H1 (cell line): ENCODE data around the gene THRB. TPM values are rescaled to one million over a fixed set of nuclear protein-coding genes. Genes with fewer than 3 reads are reported as not detected.

Experiments
- CTCF ChIA-PET: fragments of 300-600 bp; sonication (Branson Sonifier 250); formaldehyde crosslinking; loops from one replicate; lab custom pipeline; 2021; ENCODE audit not compliant: partially characterized antibody; lab: Charles Lee
- POLR2A ChIA-PET: fragments of 300-600 bp; sonication (Branson Sonifier 250); formaldehyde crosslinking; loops from one replicate; lab custom pipeline; 2021; ENCODE audit warnings: inconsistent platforms; ENCODE audit not compliant: partially characterized antibody; lab: Charles Lee
- DNase-seq, 2 experiments: peaks; one replicate each; pipeline versions ENCODE4 v3.0.0 to v3.0.0-alpha.2; 2010 to 2022; ENCODE audit warnings: low spot score in 2 of 2, low read depth in 1 of 2, mixed read lengths in 1 of 2
- FAIRE-seq: peaks from 2 replicates; lab custom pipeline; 2011; peaks lifted over from hg19 to GRCh38; lab: Jason Lieb, UNC
- H2AFZ ChIP-seq: 2 replicates; pipeline ENCODE4 v1.8.1; 2012; ENCODE audit warnings: low read length, inconsistent platforms
- H2AK5ac ChIP-seq: 2 replicates; pipeline ENCODE4 v1.6.1; 2013; ENCODE audit warnings: low read depth, low read length
- H2BK120ac ChIP-seq: replicated peaks from 2 replicates; pipeline ENCODE3; 2013; ENCODE audit warnings: low read depth, low read length, inconsistent platforms
- H2BK12ac ChIP-seq: 2 replicates; pipeline ENCODE4 v1.6.1; 2013; ENCODE audit warnings: low read depth, low read length
- H2BK15ac ChIP-seq: 2 replicates; pipeline ENCODE4 v1.6.1; 2013; ENCODE audit warnings: low read length
- H2BK20ac ChIP-seq: 2 replicates; pipeline ENCODE4 v1.6.1; 2013; ENCODE audit warnings: low read length
- H2BK5ac ChIP-seq: 2 replicates; pipeline ENCODE4 v1.6.1; 2013; ENCODE audit warnings: low read depth, low read length
- H3K14ac ChIP-seq: 2 replicates; pipeline ENCODE4 v1.6.1; 2013; ENCODE audit warnings: inconsistent platforms; ENCODE audit not compliant: insufficient read length
- H3K18ac ChIP-seq: 2 replicates; pipeline ENCODE4 v1.6.1; 2013; ENCODE audit warnings: low read length; ENCODE audit errors: extremely low read depth
- H3K23ac ChIP-seq: 2 replicates; pipeline ENCODE4 v1.6.1; 2013; ENCODE audit warnings: inconsistent platforms; ENCODE audit not compliant: insufficient read length
- H3K23me2 ChIP-seq: 2 replicates; pipeline ENCODE4 v1.6.1; 2013; ENCODE audit warnings: low read depth, low read length
- H3K27ac ChIP-seq: 2 replicates; pipeline ENCODE4 v1.6.1; 2011; ENCODE audit warnings: low read depth, low read length, inconsistent platforms
- H3K27me3 ChIP-seq, 4 experiments: replicated peaks in 1 of 4; 1 replicate in 1 of 4; 2 replicates in 3 of 4; pipeline versions ENCODE4 v1.6.1 to v1.8.1; 2011 to 2013; ENCODE audit warnings: low read length in 3 of 4, mild to moderate bottlenecking in 3 of 4, inconsistent platforms in 2 of 4, mixed read lengths in 2 of 4, moderate library complexity in 1 of 4; ENCODE audit not compliant: control insufficient read depth in 3 of 4, insufficient read depth in 3 of 4; ENCODE audit errors: extremely low read depth in 1 of 4
- H3K36me3 ChIP-seq, 4 experiments: 2 replicates each; pipeline versions ENCODE4 v1.6.1 to v1.8.1; 2011 to 2013; ENCODE audit warnings: mild to moderate bottlenecking in 4 of 4, low read length in 3 of 4, moderate library complexity in 2 of 4, control low read depth in 1 of 4, inconsistent platforms in 1 of 4; ENCODE audit not compliant: insufficient read depth in 4 of 4, control insufficient read depth in 2 of 4
- H3K4ac ChIP-seq: replicated peaks from 2 replicates; pipeline ENCODE3; 2013; ENCODE audit warnings: low read length, low read depth, mixed read lengths, inconsistent platforms; ENCODE audit not compliant: insufficient read length
- H3K4me1 ChIP-seq, 4 experiments: replicated peaks in 1 of 4; 1 replicate in 1 of 4; 2 replicates in 3 of 4; pipeline versions ENCODE4 v1.6.1 to v1.8.1; 2011 to 2013; ENCODE audit warnings: low read length in 3 of 4, inconsistent platforms in 2 of 4, mixed read lengths in 1 of 4; ENCODE audit not compliant: insufficient read depth in 4 of 4, control insufficient read depth in 3 of 4
- H3K4me2 ChIP-seq, 2 experiments: 2 replicates each; pipeline versions ENCODE4 v1.6.1 to v1.8.1; 2011 to 2013; ENCODE audit warnings: low read depth in 2 of 2, low read length in 2 of 2, control low read depth in 1 of 2, inconsistent platforms in 1 of 2, mild to moderate bottlenecking in 1 of 2; ENCODE audit not compliant: insufficient read depth in 1 of 2
- H3K4me3 ChIP-seq, 4 experiments: fragments of 200-600, 300-600 bp in 1 of 4; sonication (generic), shearing (Covaris generic), sonication (Bioruptor Twin) in 1 of 4; 2 replicates each; pipeline versions ENCODE4 v1.5.1 to v1.8.1; 2011 to 2016; ENCODE audit warnings: low read length in 4 of 4, low read depth in 3 of 4, control low read depth in 2 of 4, inconsistent platforms in 2 of 4, mild to moderate bottlenecking in 2 of 4, mixed read lengths in 1 of 4, moderate library complexity in 1 of 4; ENCODE audit not compliant: insufficient read depth in 2 of 4; ENCODE audit errors: extremely low read depth in 1 of 4
- H3K56ac ChIP-seq: replicated peaks from 2 replicates; pipeline ENCODE3; 2013; ENCODE audit warnings: low read depth, mild to moderate bottlenecking, mixed read lengths, low read length, inconsistent platforms; ENCODE audit not compliant: insufficient read length
- H3K79me1 ChIP-seq: 2 replicates; pipeline ENCODE4 v1.6.1; 2013; ENCODE audit warnings: low read depth, low read length, control low read depth
- H3K79me2 ChIP-seq, 2 experiments: 2 replicates each; pipeline versions ENCODE4 v1.6.1 to v1.8.1; 2012 to 2013; ENCODE audit warnings: low read length in 2 of 2, mild to moderate bottlenecking in 2 of 2, inconsistent platforms in 1 of 2; ENCODE audit not compliant: insufficient read depth in 2 of 2, control insufficient read depth in 1 of 2
- H3K9ac ChIP-seq, 4 experiments: replicated peaks in 1 of 4; 1 replicate in 1 of 4; 2 replicates in 3 of 4; pipeline versions ENCODE4 v1.6.1 to v1.8.1; 2011 to 2013; ENCODE audit warnings: low read depth in 3 of 4, low read length in 3 of 4, control low read depth in 2 of 4, mild to moderate bottlenecking in 2 of 4, moderate library complexity in 2 of 4, inconsistent platforms in 1 of 4; ENCODE audit errors: extremely low read depth in 1 of 4
- H3K9me3 ChIP-seq, 2 experiments: 2 replicates each; pipeline versions ENCODE4 v1.6.1 to v1.8.1; 2012 to 2013; ENCODE audit warnings: mild to moderate bottlenecking in 2 of 2, moderate library complexity in 2 of 2, control low read depth in 1 of 2, inconsistent platforms in 1 of 2, low read depth in 1 of 2, low read length in 1 of 2, mixed read lengths in 1 of 2; ENCODE audit not compliant: insufficient read depth in 2 of 2
- H4K20me1 ChIP-seq, 2 experiments: replicated peaks in 1 of 2; 2 replicates each; pipeline versions ENCODE3 to v1.8.1; 2011 to 2013; ENCODE audit warnings: inconsistent platforms in 2 of 2, low read length in 2 of 2, mild to moderate bottlenecking in 1 of 2; ENCODE audit not compliant: insufficient read depth in 2 of 2, control insufficient read depth in 1 of 2
- H4K5ac ChIP-seq: 2 replicates; pipeline ENCODE4 v1.6.1; 2013; ENCODE audit warnings: low read length, low read depth, mixed read lengths, inconsistent platforms; ENCODE audit not compliant: insufficient read length
- H4K8ac ChIP-seq: 2 replicates; pipeline ENCODE4 v1.8.0; 2013; ENCODE audit warnings: mild to moderate bottlenecking, moderate library complexity, low read length, inconsistent platforms; ENCODE audit not compliant: insufficient read depth; ENCODE audit errors: extremely low read depth
- H4K91ac ChIP-seq: replicated peaks from 2 replicates; pipeline ENCODE3; 2013; ENCODE audit warnings: low read length, mixed read lengths, inconsistent platforms; ENCODE audit not compliant: insufficient read length
- BCL11A ChIP-seq, 2 experiments: IDR thresholded peaks; one replicate each; pipeline ENCODE4 v1.6.1; 2011; ENCODE audit warnings: low read depth in 2 of 2, low read length in 2 of 2, mild to moderate bottlenecking in 2 of 2
- CBX8 ChIP-seq: fragments of 300-800, 300-1000 bp; sonication (generic); IDR thresholded peaks from 2 replicates; pipeline ENCODE4 v1.7.1; 2016; ENCODE audit warnings: low read depth, low read length, borderline replicate concordance
- GTF2F1 ChIP-seq: IDR thresholded peaks from 2 replicates; pipeline ENCODE4 v1.6.1; 2012; ENCODE audit warnings: low read depth, low read length, improper control_type of control experiment, borderline replicate concordance
- KDM5A ChIP-seq: fragments of 200-600 bp; IDR thresholded peaks from 2 replicates; pipeline ENCODE4 v1.7.1; 2012; ENCODE audit warnings: mild to moderate bottlenecking, low read length, inconsistent platforms, mixed read lengths
- NRF1 ChIP-seq: IDR thresholded peaks from 2 replicates; pipeline ENCODE4 v1.6.1; 2011; ENCODE audit warnings: mild to moderate bottlenecking, low read depth, low read length, improper control_type of control experiment
- SAP30 ChIP-seq: fragments of 300-600 bp; sonication (generic); IDR thresholded peaks from 2 replicates; pipeline ENCODE4 v1.7.1; 2012; ENCODE audit warnings: low read length, moderate library complexity, mild to moderate bottlenecking, inconsistent platforms; ENCODE audit not compliant: insufficient read depth, insufficient replicate concordance
- SIN3A ChIP-seq, 2 experiments: IDR thresholded peaks in 1 of 2; conservative IDR thresholded peaks in 1 of 2; 2 replicates each; pipeline ENCODE4 v1.6.1; 2011 to 2012; ENCODE audit warnings: low read length in 2 of 2, improper control_type of control experiment in 1 of 2, low read depth in 1 of 2, mild to moderate bottlenecking in 1 of 2
- SIX5 ChIP-seq: IDR thresholded peaks from 2 replicates; pipeline ENCODE4 v1.6.1; 2011; ENCODE audit warnings: mild to moderate bottlenecking, low read depth, low read length
- TCF12 ChIP-seq: IDR thresholded peaks from 2 replicates; pipeline ENCODE4 v1.6.1; 2011; ENCODE audit warnings: low read depth, mild to moderate bottlenecking, low read length
- WGBS, 2 experiments: shearing (Covaris generic) in 1 of 2; methylation state at CpG; one replicate each; pipeline versions ENCODE4 v1.1.6 to v1.1.7; 2013 to 2015; ENCODE audit warnings: low lambda C conversion rate in 2 of 2, mixed read lengths in 2 of 2, inconsistent platforms in 1 of 2, low coverage in 1 of 2, missing lambda C conversion rate in 1 of 2; ENCODE audit not compliant: insufficient replicate concordance in 2 of 2, insufficient coverage in 1 of 2, insufficient read length in 1 of 2; ENCODE audit errors: extremely low coverage in 1 of 2, missing lambda C conversion rate in 1 of 2; 5-methylcytosine and 5-hydroxymethylcytosine counted together
- polyA plus RNA-seq, 7 experiments: library from polyadenylated mRNA; depleted of rRNA in 3 of 7; stranded (reverse) in 5 of 7; unstranded in 2 of 7; fragments of >200 nt in 5 of 7; fragments of 200-250 nt in 2 of 7; gene quantifications; 1 replicate in 5 of 7; 2 replicates in 1 of 7; 4 replicates in 1 of 7; pipeline versions ENCODE4 v1.2.1 to v1.2.3, GENCODE V29; 2011 to 2013; ENCODE audit warnings: missing spikeins in 2 of 7, mixed read lengths in 2 of 7
- total RNA-seq: library from RNA; stranded (reverse); fragmentation: NEBNext Ultra II Directional; extraction: Animal tissue kit (Norgen Biotek cat#: 25700); gene quantifications from 2 replicates; pipeline ENCODE4 v1.2.1, GENCODE V29; 2021

Gene THRB
- total and polyA plus RNA-seq, 2 of the 8 experiments (the other 6 are each of a cell fraction or from before 2014, with no cell fraction given), result 0.98 to 3.9 TPM

GRCh38 chr3:24451461-24452099 is 43.1 kb downstream of the THRB start:
- POLR2A ChIA-PET, result interaction anchor here (1.4 kb wide), 1 partner anchor 26 kb away, joined by 3 read pairs; no protein-coding TSS in a partner anchor
- TF ChIP-seq CBX8, result no peak
- TF ChIP-seq TCF12, result no peak
- TF ChIP-seq KDM5A, result no peak
- no peak for TF ChIP-seq GTF2F1
- TF ChIP-seq SAP30, result no peak
- TF ChIP-seq SIX5, result no peak
- no peak for TF ChIP-seq BCL11A (IDR thresholded peaks at IDR 0.05; ENCODE audit: low read depth in 2 of 2, low read length in 2 of 2)
- TF ChIP-seq SIN3A (conservative IDR thresholded peaks at IDR 0.05 in 1 of 2, IDR thresholded peaks at IDR 0.05 in 1 of 2; ENCODE audit: low read depth in 1 of 2, low read length in 2 of 2), result no peak
- TF ChIP-seq NRF1, result no peak
- TF ChIP-seq, all 59 proteins: peak for 0
- Histone ChIP-seq H2BK5ac (no peak overlapping the region), H2AK5ac (no peak overlapping the region), H4K5ac (no peak overlapping the region), H3K9ac (no peak overlapping the region), H3K23ac (no peak overlapping the region), H3K4me1 (no peaks in the 10 kb centered on the region), H3K36me3 (no peaks in the 10 kb centered on the region), H3K56ac (no peak overlapping the region), H2AFZ (no peak overlapping the region), H3K79me2 (no peaks in the 10 kb centered on the region), H2BK20ac (no peak overlapping the region), H2BK15ac (no peak overlapping the region), H3K27me3 (no peaks in the 10 kb centered on the region), H3K4ac (no peak overlapping the region), H3K14ac (no peak overlapping the region), H2BK12ac (no peak overlapping the region), H3K4me3 (no peak overlapping the region), H3K27ac (no peak overlapping the region), H3K4me2 (no peak overlapping the region), H4K8ac (no peak overlapping the region), H4K91ac (no peak overlapping the region), H3K79me1 (no peaks in the 10 kb centered on the region), H2BK120ac (no peak overlapping the region), H3K9me3 (no peaks in the 10 kb centered on the region), H3K18ac (no peak overlapping the region), H4K20me1 (no peaks in the 10 kb centered on the region), H3K23me2 (no peaks in the 10 kb centered on the region)
- CTCF ChIA-PET, result interaction anchor here (1.1 to 1.6 kb wide), 2 partner anchors 19 to 24 kb away, joined by 3 read pairs; no protein-coding TSS in a partner anchor
- DNase-seq (no peak), FAIRE-seq (no peak)
- WGBS, 2 experiments, result 83% methylated on average over 7 of the region's 7 CpGs; no CpG with 5 or more reads in 1 of the 2 experiments
